Thymus (tissue), 11 donors: ENCODE measurements around the gene SERPINC1. TPM values are rescaled to one million over a fixed set of nuclear protein-coding genes. Genes with fewer than 3 reads are reported as not detected.
A peak's percentile ranks its signal among the peaks of the same experiment; 100 is the strongest.

Experiments
- DNase-seq, 9 donors: peaks; one replicate each; pipeline ENCODE4 v3.0.0-alpha.2; 2013; ENCODE audit warnings: low spot score in 9 of 9, low read depth in 6 of 9, missing footprints in 1 of 9
- H3K27ac ChIP-seq, 2 donors: one replicate each; pipeline ENCODE4 v1.5.1; 2013; ENCODE audit warnings: control low read depth in 1 of 2, low read depth in 1 of 2, low read length in 1 of 2, mild to moderate bottlenecking in 1 of 2, moderate library complexity in 1 of 2
- H3K27me3 ChIP-seq, 2 donors: one replicate each; pipeline ENCODE4 v1.5.1; 2013; ENCODE audit warnings: low read length in 1 of 2; ENCODE audit not compliant: control insufficient read depth in 2 of 2, insufficient read depth in 1 of 2
- H3K36me3 ChIP-seq, 2 donors: one replicate each; pipeline ENCODE4 v1.5.1; 2013; ENCODE audit warnings: low read length in 1 of 2, mild to moderate bottlenecking in 1 of 2, moderate library complexity in 1 of 2; ENCODE audit not compliant: control insufficient read depth in 2 of 2, insufficient read depth in 2 of 2
- H3K4me1 ChIP-seq, 2 donors: one replicate each; pipeline ENCODE4 v1.5.1; 2013; ENCODE audit warnings: low read length in 2 of 2; ENCODE audit not compliant: control insufficient read depth in 2 of 2, insufficient read depth in 2 of 2
- H3K4me3 ChIP-seq, 2 donors: one replicate each; pipeline ENCODE4 v1.5.1; 2013; ENCODE audit warnings: low read length in 2 of 2, control low read depth in 1 of 2, mild to moderate bottlenecking in 1 of 2
- H3K9me3 ChIP-seq, 2 donors: one replicate each; pipeline ENCODE4 v1.5.1; 2013; ENCODE audit warnings: low read length in 1 of 2, mild to moderate bottlenecking in 1 of 2; ENCODE audit not compliant: control insufficient read depth in 2 of 2, insufficient read depth in 1 of 2
- WGBS: extraction: QIAGEN DNeasy Blood & Tissue Kit; methylation state at CpG from one replicate; pipeline ENCODE4 v1.1.7; 2013; 5-methylcytosine and 5-hydroxymethylcytosine counted together
- polyA plus RNA-seq: library from polyadenylated mRNA; stranded (reverse); fragments of 200-250 nt; gene quantifications from one replicate; pipeline ENCODE4 v1.2.3, GENCODE V29; 2013
- total RNA-seq: library from RNA; stranded (reverse); fragments of 120-200 nt; gene quantifications from one replicate; pipeline ENCODE4 v1.2.4, GENCODE V29; 2013
- donor health status: healthy.

SERPINC1 gene
- total and polyA plus RNA-seq, 2 donors: 0.14 to 0.43 TPM

DNA sequence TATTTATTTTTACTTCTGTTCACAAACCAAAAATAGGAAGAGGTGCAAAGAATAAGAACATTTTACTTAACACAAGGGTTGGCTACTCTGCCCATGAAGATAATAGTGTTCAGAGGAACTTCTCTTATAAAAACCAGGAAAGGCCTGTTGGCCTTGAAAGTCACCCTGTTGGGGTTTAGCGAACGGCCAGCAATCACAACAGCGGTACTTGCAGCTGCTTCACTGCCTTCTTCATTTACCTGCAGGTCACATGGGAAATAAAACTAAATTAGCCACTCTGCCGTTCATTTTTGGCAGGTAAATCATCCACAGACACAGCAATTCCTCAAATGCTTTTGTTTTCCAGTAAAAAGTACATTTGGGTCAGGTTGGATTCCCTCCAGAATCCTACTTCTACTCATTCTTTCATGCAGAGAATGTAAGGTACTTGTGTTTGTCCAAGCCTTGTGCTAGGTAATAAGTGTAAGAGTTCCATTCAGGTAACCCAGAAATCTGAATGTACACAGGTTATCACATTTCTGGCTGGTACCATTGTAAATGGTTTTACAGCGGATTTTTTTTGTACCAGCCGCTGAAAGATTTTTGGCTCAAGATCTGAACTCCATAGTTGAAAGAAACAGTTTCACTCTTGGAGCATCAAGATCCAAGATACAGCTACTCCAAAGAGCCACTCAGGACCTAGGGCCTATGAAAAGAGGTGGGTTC lies 13.1 kb downstream of the SERPINC1 start:
- Histone ChIP-seq H3K27me3 (no peaks in the 10 kb centered on the region), H3K4me3 (no peak overlapping the region), H3K9me3 (no peaks in the 10 kb centered on the region), H3K4me1 (no peaks in the 10 kb centered on the region), H3K36me3 (peaks cover 0 to 3% of the 10 kb centered on the region in 2 donors), H3K27ac (no peak overlapping the region)
- 94% methylated on average over 6 of the region's 6 CpGs for WGBS
- no peak for DNase-seq

DNA sequence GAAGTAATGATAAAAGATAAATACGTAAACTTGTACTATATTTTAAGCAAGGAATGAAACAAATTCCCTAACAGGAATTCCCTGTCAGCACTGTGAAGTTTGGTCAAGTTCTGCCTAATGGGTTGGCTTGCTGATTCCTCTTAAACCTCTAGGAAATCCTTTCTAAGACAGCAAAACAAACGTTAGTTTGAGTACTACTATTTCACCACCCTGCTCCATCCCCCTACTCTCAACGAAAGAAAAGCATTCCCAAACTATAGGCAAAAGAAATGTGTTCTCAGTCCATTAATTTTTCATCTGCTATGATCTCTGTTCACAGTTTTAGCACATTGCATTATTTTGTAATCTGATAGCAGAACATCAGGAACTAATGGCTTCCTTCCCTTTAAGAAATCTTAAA lies 16.1 kb downstream of the SERPINC1 start:
- Histone ChIP-seq H3K4me1 (no peaks in the 10 kb centered on the region), H3K36me3 (peaks cover 0 to 3% of the 10 kb centered on the region in 2 donors), H3K27ac (no peak overlapping the region), H3K9me3 (no peaks in the 10 kb centered on the region), H3K27me3 (no peaks in the 10 kb centered on the region), H3K4me3 (no peak overlapping the region)
- WGBS: 68% methylated on average over 3 of the region's 3 CpGs
- DNase-seq: no peak

DNA sequence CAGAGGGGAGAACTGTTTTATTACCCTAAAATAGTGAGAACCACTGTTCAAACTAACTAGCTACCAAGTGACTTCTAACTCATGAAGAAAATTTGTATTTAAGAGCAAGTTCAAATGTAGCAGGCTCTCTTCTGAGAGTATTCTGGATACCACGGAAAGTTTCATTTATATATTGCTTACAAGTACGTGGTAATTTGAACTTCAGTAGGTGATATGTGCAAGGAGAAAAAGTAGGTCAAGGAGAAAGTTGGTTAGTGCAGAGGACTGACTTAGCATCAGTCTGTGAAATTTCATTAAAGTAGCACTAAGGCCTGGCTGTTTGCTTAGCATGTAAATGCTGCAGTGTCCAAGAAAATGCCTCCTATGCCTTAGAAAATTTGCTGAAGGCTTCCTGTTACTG lies 16.7 kb downstream of the SERPINC1 start:
- Histone ChIP-seq H3K4me1 (no peaks in the 10 kb centered on the region), H3K27me3 (no peaks in the 10 kb centered on the region), H3K27ac (no peak overlapping the region), H3K9me3 (no peaks in the 10 kb centered on the region), H3K4me3 (no peak overlapping the region), H3K36me3 (peaks cover 0 to 3% of the 10 kb centered on the region in 2 donors)
- 92% methylated on average over 2 of the region's 2 CpGs for WGBS
- DNase-seq: no peak

DNA sequence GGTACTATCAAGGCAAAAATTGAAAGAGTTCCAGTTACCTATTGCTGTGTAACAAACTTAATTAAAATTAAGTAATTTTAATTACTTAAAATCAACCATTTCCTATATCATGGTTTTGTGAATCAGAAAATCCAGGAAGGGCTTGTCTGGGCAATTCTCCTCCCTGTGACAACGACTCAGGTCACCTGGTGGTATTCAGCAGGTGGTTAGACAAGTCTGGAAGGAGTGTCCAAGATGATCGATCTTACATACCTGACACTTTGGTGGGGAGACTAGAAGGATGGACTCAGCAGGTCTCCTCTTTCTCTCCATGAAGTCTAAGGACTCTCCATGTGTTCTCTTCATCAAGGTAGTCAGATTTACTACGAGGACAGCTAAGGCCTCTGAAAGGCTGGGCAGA lies 22.9 kb downstream of the SERPINC1 start:
- no peaks in the 10 kb centered on the region for H3K4me1 ChIP-seq
- no peak overlapping the region for H3K4me3 ChIP-seq
- WGBS: 81% methylated on average over 3 of the region's 3 CpGs
- H3K27ac ChIP-seq: no peak overlapping the region
- no peak for DNase-seq
- H3K9me3 ChIP-seq: no peaks in the 10 kb centered on the region
- no peaks in the 10 kb centered on the region for H3K36me3 ChIP-seq
- no peaks in the 10 kb centered on the region for H3K27me3 ChIP-seq

DNA sequence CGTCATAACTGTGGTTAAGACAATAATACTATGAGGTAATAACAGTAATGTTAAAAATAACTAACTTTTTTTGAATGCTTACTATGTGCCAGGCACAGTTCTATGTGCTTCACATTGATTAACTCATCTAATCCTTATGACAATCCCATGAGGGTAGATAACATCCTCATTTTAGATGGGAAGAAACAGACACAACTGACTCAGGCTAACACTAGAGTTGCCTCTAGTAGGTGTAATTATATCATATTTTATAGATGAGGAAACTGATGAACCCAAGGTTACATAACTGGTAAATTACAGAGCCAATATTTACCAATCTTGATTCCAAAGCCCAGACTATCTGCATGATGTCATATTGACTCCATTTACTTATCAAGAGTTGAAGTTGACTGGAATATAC lies 23.5 kb downstream of the SERPINC1 start:
- Histone ChIP-seq H3K36me3 (no peaks in the 10 kb centered on the region), H3K27me3 (no peaks in the 10 kb centered on the region), H3K9me3 (no peaks in the 10 kb centered on the region), H3K4me3 (no peak overlapping the region), H3K27ac (no peak overlapping the region), H3K4me1 (no peaks in the 10 kb centered on the region)
- 99% methylated on average over 1 of the region's 1 CpG for WGBS
- DNase-seq: no peak

DNA sequence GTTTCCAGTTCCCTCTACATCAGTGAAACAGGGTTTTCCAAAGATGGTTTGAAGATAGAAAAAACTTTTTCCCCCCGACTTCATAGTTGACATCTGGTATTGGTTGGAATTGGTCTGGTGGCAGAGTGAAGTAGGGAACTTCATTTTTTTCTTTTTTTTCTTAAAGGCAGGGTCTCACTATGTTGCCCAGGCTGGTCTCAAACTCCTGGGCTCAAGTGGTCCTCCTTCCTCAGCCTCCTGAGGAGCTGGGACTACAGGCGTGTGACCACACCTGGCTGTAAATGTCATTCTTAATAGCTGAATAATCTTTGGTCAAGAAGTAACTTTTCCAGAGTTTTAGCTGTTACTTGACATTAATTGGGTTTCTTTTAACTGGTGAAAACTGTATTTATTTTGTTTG lies 27.2 kb downstream of the SERPINC1 start:
- H3K27me3 ChIP-seq: no peaks in the 10 kb centered on the region
- H3K4me1 ChIP-seq: no peaks in the 10 kb centered on the region
- H3K4me3 ChIP-seq: no peak overlapping the region
- H3K27ac ChIP-seq: no peak overlapping the region
- no peak for DNase-seq
- 98% methylated on average over 2 of the region's 2 CpGs for WGBS
- peaks cover 11 to 12% of the 10 kb centered on the region in 2 donors for H3K36me3 ChIP-seq
- no peaks in the 10 kb centered on the region for H3K9me3 ChIP-seq

DNA sequence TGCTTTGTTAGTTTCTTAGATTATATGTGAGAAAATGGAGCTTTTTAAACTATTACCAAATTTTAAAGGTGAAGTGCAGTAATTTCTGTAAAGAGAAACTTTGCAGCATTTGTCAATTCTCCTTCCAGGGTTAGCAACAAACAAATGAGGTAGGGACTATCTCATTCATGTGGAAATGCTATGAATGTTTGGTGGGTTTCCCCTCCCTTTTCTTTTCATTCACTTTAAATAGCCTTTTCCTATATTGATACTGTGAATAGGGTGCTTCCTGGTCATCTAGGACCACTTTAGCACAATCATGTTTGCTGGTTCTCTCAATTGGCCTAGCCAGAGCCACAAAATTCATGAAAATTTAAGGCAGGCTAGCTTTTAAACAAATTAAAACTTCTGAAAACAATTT lies 28.4 kb downstream of the SERPINC1 start:
- no peak overlapping the region for H3K4me3 ChIP-seq

DNA sequence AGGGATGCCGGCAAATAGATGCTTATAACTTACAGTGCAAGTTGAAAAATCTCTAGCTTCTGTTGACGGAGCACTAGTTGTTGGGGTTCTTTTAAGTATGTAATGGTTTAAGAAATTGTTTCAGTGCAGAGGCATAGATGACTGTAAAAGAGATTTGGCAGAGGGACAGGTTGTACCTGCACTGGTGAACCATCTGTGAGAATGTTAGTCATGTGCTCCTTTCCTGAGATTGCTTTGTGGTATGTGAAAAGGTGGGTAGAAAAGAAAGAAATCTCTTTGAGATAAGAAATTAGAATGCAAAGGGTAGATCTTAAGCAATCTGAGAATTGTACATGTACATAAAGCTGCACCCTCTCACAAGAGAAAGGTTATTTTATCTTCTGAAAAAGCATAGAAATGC lies 29.5 kb downstream of the SERPINC1 start:
- no peak for DNase-seq
- no peaks in the 10 kb centered on the region for H3K9me3 ChIP-seq
- H3K36me3 ChIP-seq: peaks cover 11 to 12% of the 10 kb centered on the region in 2 donors
- no peaks in the 10 kb centered on the region for H3K27me3 ChIP-seq
- peak overlapping the region in 1 of 2 donors; percentile 36 for H3K27ac ChIP-seq
- 89% methylated on average over 2 of the region's 2 CpGs for WGBS
- H3K4me3 ChIP-seq: no peak overlapping the region
- no peaks in the 10 kb centered on the region for H3K4me1 ChIP-seq

More for the DNA sequence above, 28.4 kb downstream of the SERPINC1 start:
- Histone ChIP-seq H3K4me1 (no peaks in the 10 kb centered on the region), H3K9me3 (no peaks in the 10 kb centered on the region), H3K36me3 (peaks cover 11 to 12% of the 10 kb centered on the region in 2 donors), H3K27ac (no peak overlapping the region), H3K27me3 (no peaks in the 10 kb centered on the region)
- DNase-seq: no peak

DNA sequence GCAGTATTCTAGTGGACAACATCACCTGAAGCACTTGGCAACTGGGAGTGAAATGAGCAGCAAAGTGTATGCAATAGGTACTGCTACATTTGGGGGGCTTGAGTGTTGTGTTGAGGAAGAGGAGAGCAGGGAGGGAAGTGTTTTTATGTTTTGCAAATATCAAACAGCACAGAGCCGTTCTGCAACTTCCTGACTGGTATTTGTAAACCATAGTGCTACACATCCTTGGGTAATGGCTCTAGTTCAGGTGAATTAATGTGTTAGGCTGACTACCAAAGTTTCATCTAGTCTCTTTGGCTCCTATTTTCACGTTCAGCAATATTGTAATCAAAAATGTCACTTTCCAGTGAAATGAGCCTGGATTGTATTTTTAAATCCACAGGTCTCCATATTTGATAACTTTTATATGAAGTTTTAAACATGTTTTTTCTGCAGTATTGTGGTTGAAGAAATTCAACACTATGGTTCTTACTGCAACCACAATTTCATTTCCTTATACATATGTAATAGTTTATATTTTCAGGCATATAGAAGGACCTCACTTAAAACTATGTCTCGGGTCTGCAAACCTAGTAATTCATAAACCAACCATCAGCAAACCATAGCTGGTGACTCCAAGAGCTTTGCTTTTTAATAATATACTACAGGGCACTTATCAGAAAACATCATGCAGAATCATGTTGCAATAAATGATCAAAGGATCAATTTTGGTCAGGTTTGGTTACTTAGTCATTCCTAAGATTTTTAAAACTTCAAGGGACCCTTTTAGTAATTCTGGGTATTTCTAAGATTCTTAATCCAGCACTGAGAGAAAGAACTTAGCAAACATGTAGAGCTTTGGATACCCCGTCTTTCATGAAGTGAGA lies 30.1 kb downstream of the SERPINC1 start:
- Histone ChIP-seq H3K27me3 (no peaks in the 10 kb centered on the region), H3K4me1 (no peaks in the 10 kb centered on the region), H3K27ac (peak overlapping the region in 1 of 2 donors; percentile 66), H3K4me3 (no peak overlapping the region), H3K36me3 (peaks cover 11 to 12% of the 10 kb centered on the region in 2 donors), H3K9me3 (no peaks in the 10 kb centered on the region)
- WGBS: 82% methylated on average over 4 of the region's 4 CpGs
- no peak for DNase-seq
